K562 (cell line): ENCODE data around the gene PLEKHN1. TPM values are rescaled to one million over a fixed set of nuclear protein-coding genes. Genes with fewer than 3 reads are reported as not detected.
A peak's percentile ranks its signal among the peaks of the same experiment; 100 is the strongest.

Experiments
- BRF1 ChIP-seq: IDR thresholded peaks from 3 replicates; pipeline ENCODE4 v1.6.1; 2011; ENCODE audit warnings: borderline replicate concordance, mild to moderate bottlenecking; ENCODE audit not compliant: insufficient read length; ENCODE audit errors: extremely low read depth
- CREB1 ChIP-seq, 2 experiments: sonication (generic) in 1 of 2; formaldehyde crosslinking in 1 of 2; IDR thresholded peaks; 2 replicates each; pipeline versions ENCODE4 v1.6.1 to v1.8.0; 2012 to 2022; ENCODE audit warnings: inconsistent platforms in 1 of 2, mild to moderate bottlenecking in 1 of 2, missing genetic modification reagents in 1 of 2, moderate library complexity in 1 of 2
- ESRRA ChIP-seq: fragments of 450-650 bp; IDR thresholded peaks from 2 replicates; pipeline ENCODE4 v1.6.1; 2014; ENCODE audit warnings: low read depth, mild to moderate bottlenecking, moderate library complexity, borderline replicate concordance
- EZH2 ChIP-seq: IDR thresholded peaks from 2 replicates; pipeline ENCODE4 v1.6.1; 2012; ENCODE audit warnings: low read depth, mild to moderate bottlenecking, inconsistent platforms, low read length, borderline replicate concordance
- FOXA3 ChIP-seq, 2 experiments: fragments of 450-650 bp in 1 of 2; sonication (generic) in 1 of 2; formaldehyde crosslinking; IDR thresholded peaks in 1 of 2; conservative IDR thresholded peaks in 1 of 2; 2 replicates each; pipeline versions ENCODE4 v1.4.0 to v1.8.0; 2020 to 2022; ENCODE audit warnings: mild to moderate bottlenecking in 2 of 2, missing genetic modification reagents in 1 of 2
- MAFG ChIP-seq: fragments of 450-650 bp; conservative IDR thresholded peaks from 2 replicates; pipeline ENCODE4 v1.6.1; 2016; ENCODE audit warnings: missing genetic modification characterization, missing compliant biosample characterization
- MYBL2 ChIP-seq, 2 experiments: fragments of 450-650 bp in 1 of 2; sonication (generic) in 1 of 2; formaldehyde crosslinking in 1 of 2; IDR thresholded peaks; 2 replicates each; pipeline versions ENCODE4 v1.6.1 to v1.8.1; 2017 to 2022; ENCODE audit warnings: borderline replicate concordance in 1 of 2, inconsistent platforms in 1 of 2, low read depth in 1 of 2, mild to moderate bottlenecking in 1 of 2, missing genetic modification reagents in 1 of 2, moderate library complexity in 1 of 2
- PATZ1 ChIP-seq: fragments of 250-450 bp; sonication (Bioruptor Pico); IDR thresholded peaks from 2 replicates; pipeline ENCODE4 v1.5.0; 2020; ENCODE audit warnings: mild to moderate bottlenecking, borderline replicate concordance
- XRCC3 ChIP-seq: fragments of 450-650 bp; IDR thresholded peaks from 2 replicates; pipeline ENCODE4 v1.6.1; 2017; ENCODE audit warnings: mild to moderate bottlenecking, moderate library complexity
- ZBTB40 ChIP-seq, 2 experiments: fragments of 450-650 bp in 1 of 2; sonication (generic) in 1 of 2; formaldehyde crosslinking in 1 of 2; IDR thresholded peaks; 2 replicates each; pipeline versions ENCODE4 v1.7.1 to v1.9.0; 2016 to 2022; ENCODE audit warnings: inconsistent platforms in 1 of 2, mild to moderate bottlenecking in 1 of 2, missing genetic modification reagents in 1 of 2
- ZBTB7A ChIP-seq: IDR thresholded peaks from 2 replicates; pipeline ENCODE4 v1.6.1; 2011; ENCODE audit warnings: low read depth, mild to moderate bottlenecking, low read length, moderate library complexity, borderline replicate concordance; ENCODE audit not compliant: control insufficient read depth
- ZNF263 ChIP-seq: sonication (generic); formaldehyde crosslinking; IDR thresholded peaks from 2 replicates; pipeline ENCODE4 v1.8.0; 2022; ENCODE audit warnings: mild to moderate bottlenecking, missing genetic modification reagents, borderline replicate concordance
- ZNF507 ChIP-seq: conservative IDR thresholded peaks from 2 replicates; pipeline ENCODE4 v1.6.1; 2017; ENCODE audit warnings: missing genetic modification characterization, missing compliant biosample characterization
- polyA plus RNA-seq, 8 experiments: library from polyadenylated mRNA; depleted of rRNA in 4 of 8; stranded (reverse) in 5 of 8; unstranded in 3 of 8; fragments of >200 nt; fragmentation: Nextera tagmentation in 2 of 8; fragmentation: Illumina TruSeq in 1 of 8; extraction: Ambion mirVana in 2 of 8; extraction: Trizol in 1 of 8; gene quantifications; 2 replicates each; pipeline versions ENCODE4 v1.2.1 to v1.2.3, GENCODE V29; 2011 to 2014; ENCODE audit warnings: inconsistent platforms in 1 of 8, missing spikeins in 1 of 8
- total RNA-seq, 7 experiments: library from RNA; depleted of rRNA in 6 of 7; stranded (reverse); fragments of >200 nt in 6 of 7; fragmentation: Illumina TruSeq in 2 of 7; extraction: Trizol in 2 of 7; gene quantifications; 2 replicates each; pipeline versions ENCODE4 v1.2.1 to v1.2.3, GENCODE V29; 2011 to 2021; ENCODE audit warnings: low replicate concordance in 1 of 7

The PLEKHN1 gene
- total and polyA plus RNA-seq, 9 of the 15 experiments (the other 6 are each of a cell fraction or from before 2014, with no cell fraction given), result 0.07 to 1.5 (median 0.13) TPM; not detected in 2

- no peak for TF ChIP-seq XRCC3
- no peak for TF ChIP-seq BRF1
- peak; percentile 25; the same call in 1 of the 2 replicates for TF ChIP-seq ZBTB7A
- TF ChIP-seq PATZ1 (CRISPR knock-in tag), result no peak
- TF ChIP-seq ZNF263 (CRISPR knock-in tag), result peak; percentile 72
- no peak for TF ChIP-seq ZBTB40 (IDR thresholded peaks at IDR 0.05)
- TF ChIP-seq ZBTB40 (CRISPR knock-in tag; IDR thresholded peaks at IDR 0.05), result no peak
- TF ChIP-seq ZNF507 (tag), result no peak
- no peak for TF ChIP-seq MYBL2 (IDR thresholded peaks at IDR 0.05; ENCODE audit: low read depth)
- no peak for TF ChIP-seq MYBL2 (CRISPR knock-in tag; IDR thresholded peaks at IDR 0.05; ENCODE audit: borderline replicate concordance)
- 0 out of 2 replicates have a peak, but pooled peaks have one; percentile 21 for TF ChIP-seq CREB1 (IDR thresholded peaks at IDR 0.05)
- no peak for TF ChIP-seq CREB1 (CRISPR knock-in tag; IDR thresholded peaks at IDR 0.05)
- no peak for TF ChIP-seq EZH2
- no peak for TF ChIP-seq MAFG
- TF ChIP-seq ESRRA, result no peak
- TF ChIP-seq FOXA3 (CRISPR knock-in tag; conservative IDR thresholded peaks at IDR 0.05 in 1 of 2, IDR thresholded peaks at IDR 0.05 in 1 of 2), result no peak
These were observed 21.6 kb upstream of the PLEKHN1 start (continued) for GRCh38 chr1:944341-945325.
